Measurements from ENCODE around the gene TRAF1. TPM values are rescaled to one million over a fixed set of nuclear protein-coding genes. Genes with fewer than 3 reads are reported as not detected.
A peak's percentile ranks its signal among the peaks of the same experiment; 100 is the strongest.

The TRAF1 gene
- total and polyA plus RNA-seq, 4 donors = 3.9 to 23.1 (median 6.1) TPM

- peaks cover 0 to 1% (median 0%) of the 10 kb centered on the region in 4 donors for H3K9me3 ChIP-seq (ENCODE audit: control insufficient read depth in 4 of 4, insufficient read depth in 3 of 4, low read length in 3 of 4)
- H3K27me3 ChIP-seq (ENCODE audit: control insufficient read depth in 3 of 3, insufficient read depth in 3 of 3, low read length in 2 of 3) = no peaks in the 10 kb centered on the region
- DNase-seq (no peak), ATAC-seq (ENCODE audit: insufficient read depth, low FRiP score) (no peak)
- H3K4me3 ChIP-seq = peak overlapping the region; percentile 67
- peak overlapping the region in 1 of 2 donors; percentile 65 for H3K9ac ChIP-seq (ENCODE audit: insufficient read depth in 1 of 2, low read length in 2 of 2)
- peaks cover 0 to 38% (median 16%) of the 10 kb centered on the region in 5 donors for H3K4me1 ChIP-seq (ENCODE audit: control insufficient read depth in 5 of 5, insufficient read depth in 5 of 5, low read length in 5 of 5)
- no peaks in the 10 kb centered on the region for H3K36me3 ChIP-seq (ENCODE audit: control insufficient read depth in 4 of 4, insufficient read depth in 4 of 4, low read length in 4 of 4)
- 25% methylated on average over 24 to 26 of the region's 26 CpGs for WGBS, 2 donors
- H3K27ac ChIP-seq (ENCODE audit: low read depth in 1 of 2, low read length in 1 of 2) = peak overlapping the region; percentile 84 to 98
- no peak for TF ChIP-seq CTCF (IDR thresholded peaks at IDR 0.05; ENCODE audit: control extremely low read depth, extremely low read depth)
Observed at GRCh38 chr9:120929229-120929791, 2.7 kb upstream of the TRAF1 start.

DNA sequence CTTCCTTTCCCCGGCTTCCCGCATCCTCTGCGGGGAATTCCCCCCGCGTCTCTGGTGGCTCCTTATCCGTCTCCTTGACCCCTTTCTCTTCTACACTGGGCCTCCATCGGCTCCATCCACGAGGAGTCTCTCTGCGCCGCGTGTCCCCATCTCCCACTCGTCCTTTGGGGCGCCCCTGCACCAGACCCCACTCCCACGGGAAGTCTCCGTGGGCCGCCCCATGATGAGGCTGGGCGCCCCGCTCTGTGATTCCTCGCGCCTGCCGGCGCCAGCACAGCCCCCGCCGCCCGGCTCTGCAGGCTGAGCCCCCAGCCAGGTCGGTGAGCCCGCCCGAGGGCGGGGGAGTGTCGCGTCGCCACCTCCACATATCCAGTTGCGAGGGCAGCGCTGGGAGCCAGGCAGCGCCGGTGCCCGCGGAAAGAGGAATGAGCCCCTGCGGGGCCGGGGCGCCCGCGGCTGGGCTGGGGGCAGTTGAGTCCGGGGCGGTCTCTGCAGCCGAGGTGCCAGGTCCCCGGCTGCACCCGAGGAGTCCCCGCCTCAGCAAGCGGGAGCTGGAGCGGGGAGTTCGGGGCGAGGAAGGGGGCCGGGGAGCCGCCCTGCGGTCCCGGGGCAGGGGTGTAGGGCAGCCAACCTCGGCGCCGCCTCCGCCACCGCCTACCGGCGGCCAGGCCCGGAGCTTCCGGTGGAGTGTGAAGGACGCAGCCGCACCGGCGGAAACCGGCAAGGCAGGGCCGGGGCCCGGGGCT, 2.1 kb upstream of the TRAF1 start:
- Histone ChIP-seq H3K27ac (ENCODE audit: low read depth in 1 of 2, low read length in 1 of 2) (peak overlapping the region; percentile 84 to 98), H3K9me3 (ENCODE audit: control insufficient read depth in 4 of 4, insufficient read depth in 3 of 4, low read length in 3 of 4) (peaks cover 0 to 1% (median 0%) of the 10 kb centered on the region in 4 donors), H3K36me3 (ENCODE audit: control insufficient read depth in 4 of 4, insufficient read depth in 4 of 4, low read length in 4 of 4) (no peaks in the 10 kb centered on the region), H3K27me3 (ENCODE audit: control insufficient read depth in 3 of 3, insufficient read depth in 3 of 3, low read length in 2 of 3) (no peaks in the 10 kb centered on the region), H3K4me1 (ENCODE audit: control insufficient read depth in 5 of 5, insufficient read depth in 5 of 5, low read length in 5 of 5) (peaks cover 0 to 32% (median 12%) of the 10 kb centered on the region in 5 donors), H3K4me3 (peak overlapping the region; percentile 67), H3K9ac (ENCODE audit: insufficient read depth in 1 of 2, low read length in 2 of 2) (peak overlapping the region; percentile 18 to 61)
- DNase-seq = peak; percentile 64 to 82 (median 75)
- peak; percentile 88 for ATAC-seq (ENCODE audit: insufficient read depth, low FRiP score)
- WGBS, 2 donors = 1% methylated on average over 59 to 73 of the region's 73 CpGs
- no peak for TF ChIP-seq CTCF (IDR thresholded peaks at IDR 0.05; ENCODE audit: control extremely low read depth, extremely low read depth)

DNA sequence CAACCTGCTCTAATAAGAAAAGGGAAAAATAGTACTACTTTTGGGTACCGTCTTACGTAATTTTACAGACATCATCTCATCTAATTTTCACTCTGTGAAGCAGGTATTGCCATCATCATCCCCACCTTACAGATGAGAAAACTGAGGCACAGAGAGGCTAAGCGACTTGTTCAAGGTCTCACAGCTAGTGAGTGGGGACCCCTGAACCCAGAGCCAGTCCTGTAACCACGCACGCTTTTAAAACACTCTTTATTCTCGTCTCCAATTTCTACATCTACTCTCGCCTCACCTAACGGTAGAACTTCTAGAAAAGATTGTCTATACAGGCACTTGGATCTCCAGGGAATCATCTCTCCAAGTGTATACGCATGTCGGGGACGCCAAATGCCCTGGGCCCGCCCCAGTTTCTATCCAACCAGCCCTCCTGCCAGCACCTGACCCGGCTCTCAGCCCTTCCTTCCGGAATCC, 1.5 kb upstream of the TRAF1 start:
- ATAC-seq (ENCODE audit: insufficient read depth, low FRiP score) (peak; percentile 64), DNase-seq (no peak)
- H3K36me3 ChIP-seq (ENCODE audit: control insufficient read depth in 4 of 4, insufficient read depth in 4 of 4, low read length in 4 of 4) = peaks cover 0 to 2% (median 0%) of the 10 kb centered on the region in 4 donors
- H3K27ac ChIP-seq (ENCODE audit: low read depth in 1 of 2, low read length in 1 of 2) = peak overlapping the region; percentile 84 to 98
- peaks cover 0 to 1% (median 0%) of the 10 kb centered on the region in 4 donors for H3K9me3 ChIP-seq (ENCODE audit: control insufficient read depth in 4 of 4, insufficient read depth in 3 of 4, low read length in 3 of 4)
- 36 to 45% methylated on average over 14 of the region's 14 CpGs for WGBS, 2 donors
- H3K4me1 ChIP-seq (ENCODE audit: control insufficient read depth in 5 of 5, insufficient read depth in 5 of 5, low read length in 5 of 5) = peaks cover 0 to 27% (median 12%) of the 10 kb centered on the region in 5 donors
- H3K9ac ChIP-seq (ENCODE audit: insufficient read depth in 1 of 2, low read length in 2 of 2) = peak overlapping the region; percentile 18 to 61
- H3K4me3 ChIP-seq = peak overlapping the region; percentile 67
- TF ChIP-seq CTCF (IDR thresholded peaks at IDR 0.05; ENCODE audit: control extremely low read depth, extremely low read depth) = no peak
- no peaks in the 10 kb centered on the region for H3K27me3 ChIP-seq (ENCODE audit: control insufficient read depth in 3 of 3, insufficient read depth in 3 of 3, low read length in 2 of 3)
